Measurements from ENCODE around the gene CCDC50.

Gene CCDC50

GRCh38 chr3:191343115-191343514 lies 13.9 kb downstream of the CCDC50 start:
- no peak for DNase-seq (ENCODE audit: extremely low read depth, insufficient read length)
- no peaks in the 10 kb centered on the region for H3K36me3 ChIP-seq (ENCODE audit: control insufficient read depth, insufficient read depth, low read length)
- no peaks in the 10 kb centered on the region for H3K27me3 ChIP-seq (replicated peaks; ENCODE audit: control insufficient read depth, insufficient read depth, low read length)
- no peak for TF ChIP-seq CTCF (IDR thresholded peaks at IDR 0.05; ENCODE audit: insufficient read depth, low read length, poor library complexity, severe bottlenecking)
- no peak overlapping the region for H3K4me3 ChIP-seq (replicated peaks; ENCODE audit: low read depth, low read length)

GRCh38 chr3:191343913-191344312 lies 14.7 kb downstream of the CCDC50 start:
- no peaks in the 10 kb centered on the region for H3K36me3 ChIP-seq (ENCODE audit: control insufficient read depth, insufficient read depth, low read length)
- TF ChIP-seq CTCF (IDR thresholded peaks at IDR 0.05; ENCODE audit: insufficient read depth, low read length, poor library complexity, severe bottlenecking), result no peak
- no peaks in the 10 kb centered on the region for H3K27me3 ChIP-seq (replicated peaks; ENCODE audit: control insufficient read depth, insufficient read depth, low read length)
- H3K4me3 ChIP-seq (replicated peaks; ENCODE audit: low read depth, low read length), result no peak overlapping the region
- no peak for DNase-seq (ENCODE audit: extremely low read depth, insufficient read length)

- DNase-seq (ENCODE audit: extremely low read depth, insufficient read length), result no peak
- no peaks in the 10 kb centered on the region for H3K27me3 ChIP-seq (replicated peaks; ENCODE audit: control insufficient read depth, insufficient read depth, low read length)
- no peak for TF ChIP-seq CTCF (IDR thresholded peaks at IDR 0.05; ENCODE audit: insufficient read depth, low read length, poor library complexity, severe bottlenecking)
- H3K4me3 ChIP-seq (replicated peaks; ENCODE audit: low read depth, low read length), result no peak overlapping the region
- no peaks in the 10 kb centered on the region for H3K36me3 ChIP-seq (ENCODE audit: control insufficient read depth, insufficient read depth, low read length)
Observed at GRCh38 chr3:191345334-191345733, 16.1 kb downstream of the CCDC50 start.

GRCh38 chr3:191347228-191347627 lies 18.0 kb downstream of the CCDC50 start:
- DNase-seq (ENCODE audit: extremely low read depth, insufficient read length), result no peak
- H3K4me3 ChIP-seq (replicated peaks; ENCODE audit: low read depth, low read length), result no peak overlapping the region
- no peak for TF ChIP-seq CTCF (IDR thresholded peaks at IDR 0.05; ENCODE audit: insufficient read depth, low read length, poor library complexity, severe bottlenecking)
- H3K36me3 ChIP-seq (ENCODE audit: control insufficient read depth, insufficient read depth, low read length), result no peaks in the 10 kb centered on the region
- no peaks in the 10 kb centered on the region for H3K27me3 ChIP-seq (replicated peaks; ENCODE audit: control insufficient read depth, insufficient read depth, low read length)

GRCh38 chr3:191348098-191348497 lies 18.9 kb downstream of the CCDC50 start:
- no peak for TF ChIP-seq CTCF (IDR thresholded peaks at IDR 0.05; ENCODE audit: insufficient read depth, low read length, poor library complexity, severe bottlenecking)
- H3K4me3 ChIP-seq (replicated peaks; ENCODE audit: low read depth, low read length), result no peak overlapping the region
- DNase-seq (ENCODE audit: extremely low read depth, insufficient read length), result no peak
- H3K36me3 ChIP-seq (ENCODE audit: control insufficient read depth, insufficient read depth, low read length), result no peaks in the 10 kb centered on the region
- H3K27me3 ChIP-seq (replicated peaks; ENCODE audit: control insufficient read depth, insufficient read depth, low read length), result no peaks in the 10 kb centered on the region

- no peak for DNase-seq (ENCODE audit: extremely low read depth, insufficient read length)
- Histone ChIP-seq H3K27me3 (replicated peaks; ENCODE audit: control insufficient read depth, insufficient read depth, low read length) (no peaks in the 10 kb centered on the region), H3K36me3 (ENCODE audit: control insufficient read depth, insufficient read depth, low read length) (no peaks in the 10 kb centered on the region), H3K4me3 (replicated peaks; ENCODE audit: low read depth, low read length) (no peak overlapping the region)
- TF ChIP-seq CTCF (IDR thresholded peaks at IDR 0.05; ENCODE audit: insufficient read depth, low read length, poor library complexity, severe bottlenecking), result no peak
Observed at GRCh38 chr3:191350396-191351090, 21.3 kb downstream of the CCDC50 start.

All from GM06990 (cell line).